ENCODE data around the gene FBXO27.
"Not testable (repeated sequence)": the region's sequence is repeated elsewhere in the genome, so short reads cannot be mapped to it uniquely, and the experiment has no call there.

FBXO27 gene

DNA sequence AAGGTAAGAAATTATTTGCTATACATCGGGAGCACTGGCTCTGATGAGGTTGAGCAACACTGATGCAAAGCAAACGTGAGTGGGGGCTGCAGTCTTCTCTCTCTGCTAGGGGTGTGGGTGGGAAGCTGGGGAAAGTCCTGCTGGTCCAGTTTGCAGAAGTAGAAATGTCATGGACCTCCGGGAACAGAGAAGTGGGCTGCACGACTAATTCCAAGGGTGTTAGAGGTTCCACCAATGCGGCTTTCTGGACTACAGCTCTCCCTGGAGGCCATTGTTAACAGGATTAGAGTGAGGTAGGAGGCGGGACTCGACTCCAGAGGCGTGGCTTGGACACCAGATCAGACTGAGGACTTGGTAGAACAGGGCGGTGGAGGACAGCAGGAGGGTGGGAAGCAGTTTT lies 5.7 kb upstream of the FBXO27 start:
- DNase-seq = no peak

DNA sequence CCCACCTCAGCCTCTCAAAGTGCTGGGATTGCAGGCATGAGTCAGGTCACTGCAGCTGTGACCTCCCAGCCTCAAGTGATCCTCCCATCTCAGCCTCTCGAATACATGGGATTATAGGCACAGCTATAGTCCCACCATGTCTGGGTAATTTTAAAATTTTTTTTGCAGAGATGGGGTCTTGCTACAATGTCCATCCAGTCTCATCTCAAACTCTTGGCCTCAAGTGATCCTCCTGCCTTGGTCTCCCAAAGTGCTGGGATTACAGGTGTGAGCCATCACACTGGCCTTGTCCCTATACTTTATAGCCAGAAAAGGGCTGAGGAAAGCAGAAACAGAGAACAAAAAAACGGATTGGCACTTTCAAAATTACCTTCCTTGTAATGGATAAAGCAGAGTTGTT lies 4.8 kb upstream of the FBXO27 start:
- no peak for DNase-seq

- DNase-seq = no peak
Observed at GRCh38 chr19:39036581-39036980, 4.2 kb upstream of the FBXO27 start.

DNA sequence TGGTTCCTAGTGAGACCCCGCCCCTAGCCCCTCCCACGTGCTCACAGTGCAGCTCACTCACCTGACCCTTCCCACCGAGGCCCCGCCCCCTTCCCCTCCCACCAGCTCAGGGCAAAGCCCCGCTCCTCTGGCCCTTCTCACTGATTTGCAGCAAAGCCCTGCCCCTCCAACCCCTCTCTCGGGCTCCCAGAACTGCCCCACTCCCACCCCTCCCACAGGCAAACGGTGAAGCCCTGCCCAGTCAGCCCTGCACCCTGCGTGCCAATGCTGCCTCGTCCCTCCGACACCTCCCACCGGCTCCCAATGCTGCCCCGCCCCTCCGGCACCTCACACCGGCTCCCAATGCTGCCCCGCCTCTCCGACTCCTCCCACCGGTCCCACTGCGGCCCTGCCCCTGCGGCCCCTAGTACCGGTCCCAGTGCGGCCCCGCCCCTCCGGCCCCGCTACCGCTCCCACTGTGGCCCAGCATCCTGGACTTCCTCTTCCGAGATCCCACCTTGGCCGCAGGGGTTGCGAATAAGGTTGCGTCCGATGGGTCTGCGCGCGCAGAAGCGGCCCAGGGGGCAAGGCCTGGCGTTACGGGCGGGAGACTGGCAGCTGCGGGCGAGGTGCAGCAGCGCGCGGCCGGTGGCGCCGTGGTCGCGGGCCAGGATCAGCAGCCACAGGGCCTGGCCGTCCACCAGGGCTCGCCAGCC lies 834 bp downstream of the FBXO27 start:
- DNase-seq = peak; percentile 58

GRCh38 chr19:39030854-39031367 lies 1.4 kb downstream of the FBXO27 start:
- no peak for DNase-seq

GRCh38 chr19:39024875-39025641 lies 7.3 kb downstream of the FBXO27 start:
- DNase-seq = no peak

DNA sequence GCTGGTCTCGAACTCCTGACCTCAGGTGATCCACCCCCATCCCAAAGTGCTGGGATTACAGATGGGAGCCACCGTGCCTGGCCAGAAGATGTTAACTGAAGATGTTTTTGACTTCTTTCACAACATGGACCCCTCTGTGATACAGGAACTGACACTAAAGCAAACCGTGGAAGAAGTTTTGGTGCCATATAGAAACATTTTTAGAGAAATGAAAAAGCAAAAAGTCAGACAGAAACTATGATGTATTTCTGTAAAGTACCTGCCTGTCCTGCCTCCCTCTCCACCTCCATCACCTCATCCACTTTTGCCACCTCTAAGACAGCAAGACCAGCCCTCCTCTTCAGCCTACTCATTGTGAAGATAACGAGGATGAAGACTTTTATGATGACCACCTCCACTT lies 11.3 kb downstream of the FBXO27 start:
- no peak for DNase-seq

- DNase-seq = no peak
Observed at GRCh38 chr19:39017646-39018045, 14.7 kb downstream of the FBXO27 start.

GRCh38 chr19:39017026-39017425 lies 15.3 kb downstream of the FBXO27 start:
- no peak for DNase-seq

DNA sequence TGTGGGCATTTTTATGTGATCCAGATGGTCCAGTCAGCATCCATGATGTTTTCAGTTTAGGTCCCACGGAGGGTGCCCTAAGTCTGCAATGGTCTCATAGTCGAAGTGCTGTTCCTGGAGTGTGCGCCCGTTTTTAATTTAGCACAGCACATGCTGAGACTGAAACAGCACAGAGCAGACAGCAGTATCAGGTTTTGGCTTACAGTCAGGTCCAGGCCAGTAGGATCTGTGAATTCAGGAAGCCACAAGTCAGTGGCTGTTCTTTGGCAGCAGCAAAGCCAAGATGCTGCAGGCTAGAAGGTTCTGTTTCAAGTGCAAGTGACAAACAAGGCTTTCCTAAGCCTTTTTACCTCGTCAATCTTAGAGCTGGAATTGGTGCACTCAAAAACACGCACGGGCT lies 18.3 kb downstream of the FBXO27 start:
- DNase-seq = no peak

GRCh38 chr19:39009001-39009400 lies 23.3 kb downstream of the FBXO27 start:
- no peak for DNase-seq

GRCh38 chr19:39008137-39008536 lies 24.2 kb downstream of the FBXO27 start:
- DNase-seq = no peak

- DNase-seq = no peak
Observed at GRCh38 chr19:39007096-39007495, 25.3 kb downstream of the FBXO27 start.

DNA sequence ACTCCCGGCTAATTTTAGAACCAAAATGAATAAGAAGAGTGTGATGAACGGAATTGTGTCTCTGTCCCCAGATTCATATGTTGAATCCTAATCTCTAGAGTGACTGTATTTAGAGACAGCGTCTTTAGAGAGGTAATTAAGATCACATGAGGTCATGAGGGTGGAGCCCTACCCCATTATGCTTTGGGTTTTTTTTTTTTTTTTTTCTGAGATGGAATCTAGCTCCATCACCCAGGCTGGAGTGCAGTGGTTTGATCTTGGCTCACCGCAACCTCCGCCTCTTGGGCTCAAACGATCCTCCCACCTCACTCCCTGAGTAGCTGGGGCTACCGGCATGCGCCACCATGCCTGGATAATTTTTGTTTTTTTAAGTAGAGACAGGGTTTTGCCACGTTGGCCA lies 27.9 kb downstream of the FBXO27 start:
- DNase-seq = no peak

GRCh38 chr19:39003796-39004195 lies 28.6 kb downstream of the FBXO27 start:
- DNase-seq = no peak

DNA sequence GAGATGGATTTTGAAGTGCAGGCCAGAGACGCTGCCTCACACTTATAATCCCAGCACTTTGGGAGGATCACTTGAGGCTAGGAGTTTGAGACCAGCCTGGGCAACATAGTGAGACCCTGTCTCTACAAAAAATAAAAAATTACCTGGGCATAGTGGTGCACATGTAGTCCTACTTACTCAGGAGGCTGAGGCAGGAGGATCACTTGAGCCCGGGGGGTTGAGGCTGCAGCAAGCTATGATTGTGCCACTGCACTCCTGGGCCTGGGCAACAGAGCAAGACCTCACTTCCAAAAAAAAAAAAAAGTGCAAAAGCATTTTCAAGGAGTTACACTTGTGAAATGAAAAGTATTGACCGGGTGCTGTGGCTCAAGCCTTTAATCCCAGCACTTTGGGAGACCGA lies 29.2 kb downstream of the FBXO27 start:
- no peak for DNase-seq

DNA sequence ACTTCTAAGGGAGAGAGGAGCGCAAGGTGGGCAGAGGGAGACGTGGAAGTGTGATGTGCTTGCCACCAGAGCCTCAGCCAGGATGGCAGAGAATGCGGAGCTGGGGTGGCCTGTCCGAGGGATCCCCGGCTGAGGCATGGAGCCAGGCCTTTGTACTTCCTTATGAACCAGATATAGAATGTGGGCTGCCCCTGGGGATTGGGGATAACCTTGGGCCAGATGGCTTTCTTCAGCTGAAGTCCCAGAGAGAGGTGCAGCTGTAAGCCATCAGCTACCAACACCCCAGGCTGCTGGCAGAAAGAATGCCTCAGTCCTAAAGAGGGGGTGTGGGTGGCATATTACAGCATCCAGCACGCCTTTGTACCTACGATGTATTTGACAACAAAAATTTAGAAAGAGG lies 31.3 kb downstream of the FBXO27 start:
- no peak for DNase-seq

DNA sequence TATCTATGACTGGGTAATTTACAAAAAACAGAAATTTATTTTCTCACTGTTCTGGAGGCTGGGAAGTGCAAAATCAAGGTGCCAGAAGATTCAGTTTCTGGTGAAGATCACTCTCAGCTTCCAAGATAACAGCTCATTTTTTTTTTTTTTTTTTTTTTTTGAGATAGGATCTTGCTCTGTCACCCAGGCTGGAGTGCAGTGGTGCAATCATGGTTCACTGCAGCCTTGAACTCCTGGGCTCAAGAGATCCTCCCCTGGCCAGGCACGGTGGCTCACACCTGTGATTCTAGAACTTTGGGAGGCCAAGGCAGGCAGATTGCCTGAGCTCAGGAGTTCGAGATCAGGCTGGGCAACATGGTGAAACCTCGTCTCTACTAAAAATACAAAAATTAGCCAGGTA lies 34.8 kb downstream of the FBXO27 start:
- not testable (repeated sequence) for DNase-seq

DNA sequence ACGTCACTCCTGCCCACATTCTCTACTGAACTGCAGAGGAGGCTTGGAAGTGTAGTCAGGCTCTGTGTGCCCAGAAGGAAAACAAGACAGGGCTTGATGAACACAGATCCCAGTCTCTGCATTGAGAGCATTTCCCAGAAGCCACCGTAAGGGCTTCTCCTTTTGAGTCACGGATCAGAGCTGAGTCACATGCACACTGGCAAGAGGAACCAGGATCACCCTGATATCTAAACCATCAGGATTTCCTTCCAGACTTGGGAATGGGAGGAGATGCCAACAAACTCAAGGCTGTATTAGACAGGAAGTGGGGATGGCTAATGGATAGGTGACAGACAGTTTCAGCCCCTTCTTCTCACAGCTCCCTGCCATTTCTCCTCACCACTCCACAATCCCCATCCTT lies 39.1 kb downstream of the FBXO27 start:
- no peak for DNase-seq

DNA sequence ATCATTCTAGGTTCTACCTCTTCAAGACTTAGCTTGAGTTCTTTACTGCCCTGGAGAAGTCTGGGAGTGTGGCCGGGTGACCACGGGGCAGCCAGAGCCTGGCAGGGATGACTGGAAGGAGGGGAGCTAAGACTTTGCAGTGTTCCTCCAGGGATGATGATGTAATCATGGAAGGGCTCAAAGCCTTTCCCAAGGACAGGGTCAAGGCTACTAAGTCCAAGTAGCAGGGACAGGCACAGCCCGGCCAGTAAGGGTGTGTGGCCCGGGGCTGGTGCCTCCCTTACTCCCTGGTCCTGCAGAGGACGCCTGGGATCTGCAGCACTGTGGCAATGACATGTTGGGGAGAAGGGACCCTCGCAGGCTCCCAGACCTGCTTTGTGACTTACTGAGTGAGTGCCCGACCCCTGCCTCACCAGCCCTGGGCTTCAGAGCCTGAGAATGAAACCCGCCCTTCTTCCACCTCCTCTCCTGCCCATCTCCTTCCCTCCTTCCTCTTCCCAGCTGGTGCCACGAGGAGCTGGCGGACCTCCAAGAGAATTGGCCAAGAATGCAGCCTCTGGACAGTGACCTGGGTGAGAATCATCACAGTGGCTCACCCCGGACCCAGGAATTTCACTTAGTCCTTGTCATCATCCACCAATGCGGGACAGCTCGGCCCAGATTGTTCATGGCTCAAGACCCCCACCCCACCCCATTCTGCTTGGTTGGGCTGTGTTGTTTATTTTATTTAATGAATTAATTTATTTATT lies 41.2 kb downstream of the FBXO27 start:
- DNase-seq = no peak

GRCh38 chr19:38989614-38990013 lies 42.7 kb downstream of the FBXO27 start:
- not testable (repeated sequence) for DNase-seq

GRCh38 chr19:38989066-38989605 lies 43.2 kb downstream of the FBXO27 start:
- DNase-seq = no peak

DNA sequence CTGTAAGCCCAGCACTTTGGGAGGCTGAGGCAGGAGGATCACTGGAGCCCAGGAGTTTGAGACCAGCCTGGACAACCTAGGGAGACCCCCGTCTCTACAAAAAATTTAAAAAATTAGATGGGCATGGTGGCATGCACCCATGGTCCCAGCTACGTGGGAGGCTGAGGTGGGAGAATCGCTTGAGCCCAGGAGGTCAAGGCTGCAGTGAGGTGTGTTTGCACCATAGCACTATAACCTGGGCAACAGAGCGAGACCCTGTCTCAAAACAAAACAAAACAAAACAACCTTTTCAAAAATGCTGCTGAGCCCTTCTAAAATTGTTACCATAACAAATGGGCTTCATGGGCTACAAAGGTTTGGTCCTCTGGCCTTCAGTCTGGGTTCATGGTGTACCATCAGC lies 43.7 kb downstream of the FBXO27 start:
- not testable (repeated sequence) for DNase-seq

Measured in activated gamma-delta T cell (primary cell).